Activated CD4-positive, alpha-beta T cell treated with anti-CD3 and anti-CD28 coated beads, Interleukin-2, amount 50 U/mL, for 1 hour (primary cell): Measurements from ENCODE around the gene GRIN2A.

Experiments
- DNase-seq: peaks from one replicate; pipeline ENCODE4 v3.0.0-alpha.2; 2020

GRIN2A gene

GRCh38 chr16:10181196-10182162 lies 749 bp downstream of the GRIN2A start:
- DNase-seq: no peak

GRCh38 chr16:10180771-10181163 lies 1.5 kb downstream of the GRIN2A start:
- DNase-seq: no peak

DNA sequence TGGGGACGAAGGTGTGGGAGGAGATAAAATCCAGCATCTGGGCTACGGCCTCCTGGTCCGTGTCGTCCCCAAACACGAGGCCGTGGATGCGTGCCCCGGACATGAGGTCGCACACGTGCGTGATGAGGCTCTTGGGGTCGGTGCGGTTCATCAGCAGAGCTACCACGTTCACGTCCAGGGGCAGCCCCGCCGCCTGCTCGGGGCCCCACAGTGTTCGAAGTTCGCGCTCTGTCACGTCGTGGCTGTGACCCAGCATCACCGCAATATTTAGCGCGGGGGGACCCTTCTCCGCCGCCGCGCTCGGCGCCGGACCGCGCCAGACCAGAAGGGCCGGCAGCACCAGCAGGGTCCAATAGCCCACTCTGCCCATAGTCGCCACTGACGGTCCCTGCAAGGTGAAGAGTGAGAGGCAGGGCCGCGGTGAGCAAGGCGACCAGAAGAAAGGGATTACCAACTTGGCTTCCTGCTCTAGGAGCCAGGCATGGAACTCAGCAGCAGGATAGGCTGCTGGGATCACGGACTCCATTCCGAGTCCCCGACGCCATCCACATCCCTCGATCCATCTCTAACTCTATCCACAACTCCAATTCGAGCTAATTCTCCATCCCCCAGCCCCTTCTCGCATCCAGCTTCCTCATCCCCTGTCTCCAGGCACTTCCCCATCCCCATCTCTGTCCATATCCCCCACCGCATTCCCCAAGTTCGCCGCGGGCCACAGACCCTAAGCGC lies 2.0 kb downstream of the GRIN2A start:
- DNase-seq: no peak

GRCh38 chr16:10178526-10178925 lies 3.7 kb downstream of the GRIN2A start:
- DNase-seq: no peak

- DNase-seq: no peak
Observed at GRCh38 chr16:10178080-10178479, 4.1 kb downstream of the GRIN2A start.

DNA sequence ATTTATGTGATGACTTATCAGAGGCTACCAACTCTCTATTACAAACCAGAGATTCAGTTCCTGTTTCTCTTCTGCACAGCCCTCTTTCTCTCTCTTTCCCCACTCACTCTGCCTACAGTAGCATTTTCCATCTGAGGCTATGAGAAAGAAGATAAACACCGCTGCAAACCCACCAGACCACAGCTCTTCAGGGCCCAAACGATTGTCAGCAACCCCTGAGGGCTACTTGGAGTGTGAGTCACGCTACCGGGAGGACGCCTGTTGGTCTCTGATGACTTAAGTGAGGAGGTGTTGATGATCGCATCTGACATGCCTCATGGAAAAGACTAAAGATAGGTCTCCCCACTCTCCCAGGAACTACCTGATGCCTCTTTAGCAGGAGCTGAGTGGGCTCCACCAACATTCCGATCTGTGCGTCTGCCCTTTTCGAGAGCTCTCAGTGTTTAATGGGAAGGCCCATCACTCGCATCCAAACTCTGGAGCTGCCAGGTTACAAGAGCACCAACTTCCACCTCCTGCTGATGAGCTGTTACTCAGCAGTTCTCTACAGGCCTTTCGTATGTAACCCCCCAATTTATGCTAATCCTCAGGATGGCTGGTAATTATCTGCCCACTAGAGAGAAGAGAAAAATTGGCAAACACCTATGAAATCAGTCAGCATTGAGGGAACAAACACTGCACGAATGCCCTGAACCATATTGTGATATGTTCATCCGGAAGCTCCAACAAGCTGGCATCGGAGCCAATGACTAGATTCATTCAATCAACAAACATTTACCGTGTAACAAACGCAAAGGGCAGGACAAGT lies 9.2 kb downstream of the GRIN2A start:
- DNase-seq: no peak

DNA sequence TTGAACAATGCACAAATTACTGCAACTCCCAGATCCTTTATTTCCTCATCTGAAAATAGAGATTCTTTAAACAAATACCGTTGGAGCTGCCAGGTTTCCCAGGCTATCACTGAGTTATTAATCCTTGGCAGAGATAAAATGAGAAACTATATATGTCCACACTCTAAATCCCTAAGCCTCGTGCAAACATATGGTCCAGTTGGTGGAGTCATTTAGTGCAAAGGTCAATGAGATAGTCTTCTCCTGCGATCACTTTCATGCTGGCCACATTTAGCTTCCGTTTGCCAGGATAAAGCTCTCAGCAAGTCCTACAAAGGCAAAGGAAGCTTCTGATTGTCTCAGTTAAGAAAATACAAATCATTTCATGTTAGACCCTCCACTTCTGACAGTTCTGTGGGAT lies 11.0 kb downstream of the GRIN2A start:
- DNase-seq: no peak

DNA sequence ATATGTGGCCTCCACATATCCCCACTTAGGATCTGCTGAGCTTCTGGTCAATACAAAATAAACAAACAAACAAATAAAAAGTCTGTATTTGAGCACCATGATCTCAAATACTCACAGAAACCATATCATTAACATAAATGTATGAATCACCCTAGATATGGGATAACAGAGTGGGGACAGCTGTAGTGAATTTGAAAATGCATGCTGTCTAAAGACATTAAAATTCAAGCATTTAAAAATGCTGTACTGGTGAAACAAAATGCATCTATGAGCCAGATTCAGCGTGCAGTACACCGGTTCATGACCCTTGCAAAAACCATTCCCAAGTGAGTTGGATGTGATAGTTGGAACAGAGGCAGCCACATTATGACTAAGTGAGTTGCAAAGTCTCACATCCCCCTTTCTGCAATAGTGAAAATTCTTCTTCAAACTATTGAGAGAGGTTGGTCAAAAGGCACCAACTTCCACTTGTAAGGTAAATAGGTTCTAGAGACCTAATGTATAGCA lies 12.3 kb downstream of the GRIN2A start:
- DNase-seq: no peak

- no peak for DNase-seq
Observed at GRCh38 chr16:10169031-10169430, 13.2 kb downstream of the GRIN2A start.

GRCh38 chr16:10168258-10168657 lies 14.0 kb downstream of the GRIN2A start:
- DNase-seq: no peak

DNA sequence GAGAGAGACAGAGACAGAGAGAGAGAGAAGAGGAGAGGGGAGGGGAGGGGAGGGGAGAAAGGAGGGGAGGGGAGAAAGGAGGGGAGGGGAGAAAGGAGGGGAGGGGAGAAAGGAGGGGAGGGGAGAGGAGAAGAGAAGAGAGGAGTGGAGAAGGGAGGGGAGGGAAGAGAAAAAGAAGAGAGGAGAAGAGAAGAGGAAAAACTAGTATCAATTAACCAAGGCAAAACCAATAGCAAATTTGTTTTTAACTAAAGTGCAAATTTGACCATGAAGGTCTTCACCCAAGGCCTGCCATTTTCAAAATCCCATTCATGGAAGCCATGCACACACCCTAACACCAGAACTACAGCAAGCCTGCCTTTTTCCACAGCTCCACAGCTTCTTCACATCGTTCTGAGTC lies 16.6 kb downstream of the GRIN2A start:
- DNase-seq: no peak

- no peak for DNase-seq
Observed at GRCh38 chr16:10162981-10163380, 19.2 kb downstream of the GRIN2A start.

GRCh38 chr16:10156099-10156498 lies 26.1 kb downstream of the GRIN2A start:
- no peak for DNase-seq

- DNase-seq: no peak
Observed at GRCh38 chr16:10154389-10154788, 27.8 kb downstream of the GRIN2A start.

DNA sequence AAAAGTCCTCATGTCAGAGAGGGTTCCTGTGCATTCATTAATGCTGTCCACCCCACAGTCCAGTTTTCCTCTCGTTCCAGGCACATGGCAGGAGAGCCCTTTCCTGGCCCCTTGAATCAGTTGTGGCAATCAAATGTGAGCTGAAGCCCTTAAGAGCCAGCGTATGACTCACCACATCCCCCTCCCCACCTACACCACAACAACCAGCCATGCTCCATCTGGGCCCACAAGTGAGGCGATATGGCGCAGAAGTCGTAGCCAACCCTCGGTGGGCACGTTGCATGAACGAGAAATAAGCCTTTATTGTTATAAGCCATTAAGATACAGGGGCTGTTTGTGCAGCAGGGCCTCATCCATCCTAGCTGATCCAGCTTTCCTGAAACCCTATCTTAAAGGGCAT lies 28.2 kb downstream of the GRIN2A start:
- DNase-seq: no peak

DNA sequence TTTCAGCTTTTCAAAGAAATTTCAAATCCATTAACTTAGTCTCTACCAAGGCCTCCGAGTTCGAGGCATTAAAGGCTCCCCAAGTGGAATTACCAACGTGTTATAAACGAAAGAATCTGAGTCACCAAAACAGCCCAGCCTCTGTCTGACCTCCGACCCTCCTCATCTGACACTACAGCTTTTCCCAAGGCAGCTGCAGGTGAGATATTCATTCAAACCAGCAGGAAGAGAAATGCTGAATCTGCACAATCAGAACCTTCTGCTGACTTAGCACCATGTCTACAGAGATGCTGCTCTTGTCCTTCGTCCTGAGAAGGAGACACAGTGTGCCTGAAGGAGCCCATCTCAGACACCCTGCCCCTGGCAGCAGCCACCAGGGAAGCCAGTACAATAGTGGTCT lies 30.5 kb downstream of the GRIN2A start:
- no peak for DNase-seq

- DNase-seq: no peak
Observed at GRCh38 chr16:10150906-10151305, 31.3 kb downstream of the GRIN2A start.

GRCh38 chr16:10145542-10146035 lies 36.6 kb downstream of the GRIN2A start:
- no peak for DNase-seq

- DNase-seq: no peak
Observed at GRCh38 chr16:10141671-10142070, 40.6 kb downstream of the GRIN2A start.

- no peak for DNase-seq
Observed at GRCh38 chr16:10138881-10139280, 43.3 kb downstream of the GRIN2A start.

- DNase-seq: no peak
Observed at GRCh38 chr16:10137341-10137740, 44.9 kb downstream of the GRIN2A start.

DNA sequence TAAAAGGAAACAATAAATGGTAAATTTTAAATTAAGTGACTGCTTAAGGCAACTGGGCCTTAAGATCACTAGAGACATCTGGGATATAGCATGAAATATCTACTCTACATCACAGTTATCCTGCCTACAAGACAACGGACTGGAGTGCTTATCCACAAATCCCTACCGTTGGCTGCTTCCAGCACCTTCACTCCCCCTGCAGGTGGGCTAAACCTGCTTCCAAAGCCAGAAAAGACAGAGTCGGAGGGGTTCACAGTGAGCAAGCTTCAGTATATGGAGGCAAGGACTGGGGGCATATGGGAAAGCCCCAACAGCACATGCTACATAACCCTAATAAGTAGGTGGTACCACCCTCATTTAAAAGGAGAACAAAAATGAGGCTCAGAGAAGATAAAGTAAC lies 45.3 kb downstream of the GRIN2A start:
- DNase-seq: no peak

GRCh38 chr16:10130538-10130937 lies 51.7 kb downstream of the GRIN2A start:
- DNase-seq: no peak
